Measurements from ENCODE around the gene NRM.

- TF ChIP-seq ZNF510 (tag by site-specific recombination; IDR thresholded peaks at IDR 0.05; ENCODE audit: insufficient replicate concordance) (no peak), CTCF (tag by site-specific recombination; IDR thresholded peaks at IDR 0.05) (no peak), ZNF530 (tag by site-specific recombination; IDR thresholded peaks at IDR 0.05; ENCODE audit: low read depth) (no peak), ZNF24 (tag by site-specific recombination; IDR thresholded peaks at IDR 0.05) (no peak)
- TF ChIP-seq, protein P1, sequence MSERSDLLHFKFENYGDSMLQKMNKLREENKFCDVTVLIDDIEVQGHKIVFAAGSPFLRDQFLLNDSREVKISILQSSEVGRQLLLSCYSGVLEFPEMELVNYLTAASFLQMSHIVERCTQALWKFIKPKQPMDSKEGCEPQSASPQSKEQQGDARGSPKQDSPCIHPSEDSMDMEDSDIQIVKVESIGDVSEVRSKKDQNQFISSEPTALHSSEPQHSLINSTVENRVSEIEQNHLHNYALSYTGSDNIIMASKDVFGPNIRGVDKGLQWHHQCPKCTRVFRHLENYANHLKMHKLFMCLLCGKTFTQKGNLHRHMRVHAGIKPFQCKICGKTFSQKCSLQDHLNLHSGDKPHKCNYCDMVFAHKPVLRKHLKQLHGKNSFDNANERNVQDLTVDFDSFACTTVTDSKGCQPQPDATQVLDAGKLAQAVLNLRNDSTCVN (tag by site-specific recombination; optimal IDR thresholded peaks at IDR 0.05), result no peak
- TF ChIP-seq, protein P2, sequence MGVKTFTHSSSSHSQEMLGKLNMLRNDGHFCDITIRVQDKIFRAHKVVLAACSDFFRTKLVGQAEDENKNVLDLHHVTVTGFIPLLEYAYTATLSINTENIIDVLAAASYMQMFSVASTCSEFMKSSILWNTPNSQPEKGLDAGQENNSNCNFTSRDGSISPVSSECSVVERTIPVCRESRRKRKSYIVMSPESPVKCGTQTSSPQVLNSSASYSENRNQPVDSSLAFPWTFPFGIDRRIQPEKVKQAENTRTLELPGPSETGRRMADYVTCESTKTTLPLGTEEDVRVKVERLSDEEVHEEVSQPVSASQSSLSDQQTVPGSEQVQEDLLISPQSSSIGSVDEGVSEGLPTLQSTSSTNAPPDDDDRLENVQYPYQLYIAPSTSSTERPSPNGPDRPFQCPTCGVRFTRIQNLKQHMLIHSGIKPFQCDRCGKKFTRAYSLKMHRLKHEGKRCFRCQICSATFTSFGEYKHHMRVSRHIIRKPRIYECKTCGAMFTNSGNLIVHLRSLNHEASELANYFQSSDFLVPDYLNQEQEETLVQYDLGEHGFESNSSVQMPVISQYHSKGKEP (tag by site-specific recombination; IDR thresholded peaks at IDR 0.05), result no peak
- TF ChIP-seq, protein P3, sequence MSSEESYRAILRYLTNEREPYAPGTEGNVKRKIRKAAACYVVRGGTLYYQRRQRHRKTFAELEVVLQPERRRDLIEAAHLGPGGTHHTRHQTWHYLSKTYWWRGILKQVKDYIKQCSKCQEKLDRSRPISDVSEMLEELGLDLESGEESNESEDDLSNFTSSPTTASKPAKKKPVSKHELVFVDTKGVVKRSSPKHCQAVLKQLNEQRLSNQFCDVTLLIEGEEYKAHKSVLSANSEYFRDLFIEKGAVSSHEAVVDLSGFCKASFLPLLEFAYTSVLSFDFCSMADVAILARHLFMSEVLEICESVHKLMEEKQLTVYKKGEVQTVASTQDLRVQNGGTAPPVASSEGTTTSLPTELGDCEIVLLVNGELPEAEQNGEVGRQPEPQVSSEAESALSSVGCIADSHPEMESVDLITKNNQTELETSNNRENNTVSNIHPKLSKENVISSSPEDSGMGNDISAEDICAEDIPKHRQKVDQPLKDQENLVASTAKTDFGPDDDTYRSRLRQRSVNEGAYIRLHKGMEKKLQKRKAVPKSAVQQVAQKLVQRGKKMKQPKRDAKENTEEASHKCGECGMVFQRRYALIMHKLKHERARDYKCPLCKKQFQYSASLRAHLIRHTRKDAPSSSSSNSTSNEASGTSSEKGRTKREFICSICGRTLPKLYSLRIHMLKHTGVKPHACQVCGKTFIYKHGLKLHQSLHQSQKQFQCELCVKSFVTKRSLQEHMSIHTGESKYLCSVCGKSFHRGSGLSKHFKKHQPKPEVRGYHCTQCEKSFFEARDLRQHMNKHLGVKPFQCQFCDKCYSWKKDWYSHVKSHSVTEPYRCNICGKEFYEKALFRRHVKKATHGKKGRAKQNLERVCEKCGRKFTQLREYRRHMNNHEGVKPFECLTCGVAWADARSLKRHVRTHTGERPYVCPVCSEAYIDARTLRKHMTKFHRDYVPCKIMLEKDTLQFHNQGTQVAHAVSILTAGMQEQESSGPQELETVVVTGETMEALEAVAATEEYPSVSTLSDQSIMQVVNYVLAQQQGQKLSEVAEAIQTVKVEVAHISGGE (tag by site-specific recombination; conservative IDR thresholded peaks at IDR 0.05; ENCODE audit: low read depth), result peak; percentile 38; the same call in 1 of the 2 replicates
Measured at GRCh38 chr6:30716879-30717128, 26.0 kb upstream of the NRM start.
